WTC11 (cell line): Measurements from ENCODE around the gene ZNF483. TPM values are rescaled to one million over a fixed set of nuclear protein-coding genes. Genes with fewer than 3 reads are reported as not detected.
"Not testable (repeated sequence)": the region's sequence is repeated elsewhere in the genome, so short reads cannot be mapped to it uniquely, and the experiment has no call there.

Source experiments
- ATAC-seq: fragments of 200-7000 bp; cut with Tn5 transposase; 2 replicates; pipeline ENCODE4 v1.10.0; 2021; ENCODE audit warnings: mild to moderate bottlenecking, moderate library complexity
- CTCF ChIA-PET: fragments of 300-600 bp; sonication (Branson Sonifier 250); formaldehyde crosslinking; loops from one replicate; lab custom pipeline; 2021; ENCODE audit warnings: antibody characterized with exemption; lab: Charles Lee
- POLR2A ChIA-PET: fragments of 350-600 bp; sonication (Branson Sonifier 250); formaldehyde crosslinking; loops from one replicate; lab custom pipeline; 2021; ENCODE audit warnings: antibody characterized with exemption; lab: Charles Lee
- DNase-seq: peaks from one replicate; pipeline ENCODE4 v3.0.0; 2021; ENCODE audit warnings: low spot score
- H3K27ac Mint-ChIP-seq: 2 replicates; pipeline ENCODE4 v1.8.0; 2021; ENCODE audit warnings: mixed read lengths
- H3K27me3 Mint-ChIP-seq: 2 replicates; pipeline ENCODE4 v1.8.0; 2021; ENCODE audit warnings: low read depth, mild to moderate bottlenecking, moderate library complexity, mixed read lengths
- H3K36me3 Mint-ChIP-seq: 2 replicates; pipeline ENCODE4 v1.8.0; 2021; ENCODE audit warnings: mixed read lengths
- H3K4me1 Mint-ChIP-seq: 2 replicates; pipeline ENCODE4 v1.8.0; 2022; ENCODE audit warnings: mixed read lengths
- H3K4me3 Mint-ChIP-seq: 2 replicates; pipeline ENCODE4 v1.8.0; 2021; ENCODE audit warnings: mild to moderate bottlenecking, moderate library complexity, mixed read lengths
- H3K9me3 Mint-ChIP-seq: 2 replicates; pipeline ENCODE4 v1.8.0; 2021; ENCODE audit warnings: mixed read lengths
- CTCF ChIP-seq: fragments of 200-600 bp; IDR thresholded peaks from 2 replicates; pipeline ENCODE4 v1.8.0; 2022; ENCODE audit warnings: antibody characterized with exemption
- ELF4 ChIP-seq: sonication (generic); formaldehyde crosslinking; IDR thresholded peaks from 2 replicates; pipeline ENCODE4 v1.8.1; 2022; ENCODE audit warnings: low read depth, mild to moderate bottlenecking, moderate library complexity, missing genetic modification reagents
- GRHL2 ChIP-seq: fragments of 250-450 bp; sonication (Bioruptor Pico); IDR thresholded peaks from 2 replicates; pipeline ENCODE4 v1.8.0; 2022; ENCODE audit warnings: mild to moderate bottlenecking, moderate library complexity; ENCODE audit not compliant: insufficient replicate concordance, severe bottlenecking
- OVOL2 ChIP-seq: fragments of 250-450 bp; sonication (Bioruptor Pico); IDR thresholded peaks from 2 replicates; pipeline ENCODE4 v1.9.0; 2021; ENCODE audit warnings: mild to moderate bottlenecking, borderline replicate concordance
- PRRX2 ChIP-seq: fragments of 250-450 bp; sonication (Bioruptor Pico); IDR thresholded peaks from 2 replicates; pipeline ENCODE4 v1.8.0; 2021; ENCODE audit warnings: mild to moderate bottlenecking
- ZBTB43 ChIP-seq: sonication (generic); formaldehyde crosslinking; IDR thresholded peaks from 2 replicates; pipeline ENCODE4 v1.8.1; 2023; ENCODE audit warnings: mild to moderate bottlenecking, missing genetic modification reagents
- ZNF121 ChIP-seq: sonication (generic); formaldehyde crosslinking; IDR thresholded peaks from 2 replicates; pipeline ENCODE4 v1.8.0; 2023; ENCODE audit warnings: missing genetic modification reagents
- total RNA-seq: library from RNA; stranded (reverse); gene quantifications from 3 replicates; pipeline ENCODE4 v1.2.3, GENCODE V29; 2021
- TF ChIP-seq, protein P1 (sequence below): fragments of 250-450 bp; sonication (Bioruptor Pico); IDR thresholded peaks from 2 replicates; pipeline ENCODE4 v1.9.0; 2021; ENCODE audit warnings: mild to moderate bottlenecking, borderline replicate concordance
- TF ChIP-seq, protein P2 (sequence below): fragments of 250-450 bp; sonication (Bioruptor Pico); IDR thresholded peaks from 2 replicates; pipeline ENCODE4 v1.9.0; 2021; ENCODE audit warnings: mild to moderate bottlenecking

ZNF483 gene
- total RNA-seq, 1 experiment from 2014 or later: 77.4 TPM

- ATAC-seq (no peak), DNase-seq (no peak)
- H3K9me3 Mint-ChIP-seq: peaks cover 87% of the 10 kb centered on the region
- H3K4me1 Mint-ChIP-seq: no peaks in the 10 kb centered on the region
- H3K27ac Mint-ChIP-seq: no peak overlapping the region
- H3K27me3 Mint-ChIP-seq: peaks cover 14% of the 10 kb centered on the region
- H3K4me3 Mint-ChIP-seq: no peak overlapping the region
- no peak for TF ChIP-seq ZBTB43 (CRISPR knock-in tag)
- no peak for TF ChIP-seq CTCF
- no peak for TF ChIP-seq GRHL2 (CRISPR knock-in tag)
- TF ChIP-seq OVOL2 (CRISPR knock-in tag): no peak
- CTCF ChIA-PET: interaction anchor here (0.7 kb wide), 1 partner anchor 144 kb away, joined by 3 read pairs; no protein-coding TSS in a partner anchor
- POLR2A ChIA-PET: no interaction called here
- H3K36me3 Mint-ChIP-seq: peaks cover 99% of the 10 kb centered on the region
Observed at GRCh38 chr9:111542497-111543254, 17.7 kb downstream of the ZNF483 start.

DNA sequence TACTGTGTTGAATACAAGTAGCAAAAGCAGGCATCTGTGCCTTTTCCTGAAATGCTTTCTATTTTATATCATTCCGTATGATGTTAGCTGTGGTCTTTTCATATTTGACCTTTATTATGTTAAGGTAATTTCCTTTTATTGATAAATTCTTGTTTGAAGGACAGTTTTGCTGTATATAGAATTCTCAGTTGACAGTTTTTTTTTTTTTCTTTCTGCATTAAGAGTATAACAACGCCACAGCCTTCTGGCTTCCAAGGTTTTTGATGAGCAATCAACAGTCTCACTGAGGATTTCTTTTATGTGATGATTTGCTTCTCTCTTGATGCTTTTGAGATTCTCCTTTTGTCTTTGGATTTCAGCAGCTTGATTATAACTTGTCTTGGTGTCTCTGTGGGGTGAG lies 23.6 kb downstream of the ZNF483 start:
- peaks cover 6% of the 10 kb centered on the region for H3K27me3 Mint-ChIP-seq

DNA sequence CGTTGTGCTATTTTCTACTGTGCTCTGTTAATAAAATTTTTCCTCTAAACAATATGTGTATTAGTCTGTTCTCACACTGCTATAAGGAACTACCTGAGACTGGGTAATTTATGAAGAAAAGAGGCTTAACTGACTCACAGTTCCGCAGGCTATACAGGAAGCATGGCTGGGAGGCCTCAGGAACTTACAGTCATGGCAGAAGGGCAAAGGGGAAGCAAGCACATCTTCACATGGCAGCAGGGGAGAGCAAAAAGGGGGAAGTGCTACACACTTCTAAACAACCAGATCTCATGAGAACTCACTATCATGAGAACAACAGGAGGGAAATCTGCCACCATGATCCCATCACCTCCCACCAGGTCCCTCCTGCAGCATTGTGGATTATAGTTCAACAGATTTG lies 30.4 kb downstream of the ZNF483 start:
- POLR2A ChIA-PET, CTCF ChIA-PET, H3K4me1 Mint-ChIP-seq, H3K27me3 Mint-ChIP-seq, H3K4me3 Mint-ChIP-seq, H3K27ac Mint-ChIP-seq, ATAC-seq, DNase-seq: not testable (repeated sequence)
- peaks cover 74% of the 10 kb centered on the region for H3K36me3 Mint-ChIP-seq
- H3K9me3 Mint-ChIP-seq: peaks cover 51% of the 10 kb centered on the region

More for the DNA sequence above, 23.6 kb downstream of the ZNF483 start:
- DNase-seq (no peak), ATAC-seq (no peak)
- H3K9me3 Mint-ChIP-seq: peaks cover 71% of the 10 kb centered on the region
- no peak overlapping the region for H3K4me3 Mint-ChIP-seq
- ChIA-PET POLR2A (no interaction called here), CTCF (no interaction called here)
- no peak overlapping the region for H3K27ac Mint-ChIP-seq
- peaks cover 9% of the 10 kb centered on the region for H3K4me1 Mint-ChIP-seq
- TF ChIP-seq, protein P1, sequence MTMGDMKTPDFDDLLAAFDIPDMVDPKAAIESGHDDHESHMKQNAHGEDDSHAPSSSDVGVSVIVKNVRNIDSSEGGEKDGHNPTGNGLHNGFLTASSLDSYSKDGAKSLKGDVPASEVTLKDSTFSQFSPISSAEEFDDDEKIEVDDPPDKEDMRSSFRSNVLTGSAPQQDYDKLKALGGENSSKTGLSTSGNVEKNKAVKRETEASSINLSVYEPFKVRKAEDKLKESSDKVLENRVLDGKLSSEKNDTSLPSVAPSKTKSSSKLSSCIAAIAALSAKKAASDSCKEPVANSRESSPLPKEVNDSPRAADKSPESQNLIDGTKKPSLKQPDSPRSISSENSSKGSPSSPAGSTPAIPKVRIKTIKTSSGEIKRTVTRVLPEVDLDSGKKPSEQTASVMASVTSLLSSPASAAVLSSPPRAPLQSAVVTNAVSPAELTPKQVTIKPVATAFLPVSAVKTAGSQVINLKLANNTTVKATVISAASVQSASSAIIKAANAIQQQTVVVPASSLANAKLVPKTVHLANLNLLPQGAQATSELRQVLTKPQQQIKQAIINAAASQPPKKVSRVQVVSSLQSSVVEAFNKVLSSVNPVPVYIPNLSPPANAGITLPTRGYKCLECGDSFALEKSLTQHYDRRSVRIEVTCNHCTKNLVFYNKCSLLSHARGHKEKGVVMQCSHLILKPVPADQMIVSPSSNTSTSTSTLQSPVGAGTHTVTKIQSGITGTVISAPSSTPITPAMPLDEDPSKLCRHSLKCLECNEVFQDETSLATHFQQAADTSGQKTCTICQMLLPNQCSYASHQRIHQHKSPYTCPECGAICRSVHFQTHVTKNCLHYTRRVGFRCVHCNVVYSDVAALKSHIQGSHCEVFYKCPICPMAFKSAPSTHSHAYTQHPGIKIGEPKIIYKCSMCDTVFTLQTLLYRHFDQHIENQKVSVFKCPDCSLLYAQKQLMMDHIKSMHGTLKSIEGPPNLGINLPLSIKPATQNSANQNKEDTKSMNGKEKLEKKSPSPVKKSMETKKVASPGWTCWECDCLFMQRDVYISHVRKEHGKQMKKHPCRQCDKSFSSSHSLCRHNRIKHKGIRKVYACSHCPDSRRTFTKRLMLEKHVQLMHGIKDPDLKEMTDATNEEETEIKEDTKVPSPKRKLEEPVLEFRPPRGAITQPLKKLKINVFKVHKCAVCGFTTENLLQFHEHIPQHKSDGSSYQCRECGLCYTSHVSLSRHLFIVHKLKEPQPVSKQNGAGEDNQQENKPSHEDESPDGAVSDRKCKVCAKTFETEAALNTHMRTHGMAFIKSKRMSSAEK (CRISPR knock-in tag): no peak
- TF ChIP-seq, protein P2, sequence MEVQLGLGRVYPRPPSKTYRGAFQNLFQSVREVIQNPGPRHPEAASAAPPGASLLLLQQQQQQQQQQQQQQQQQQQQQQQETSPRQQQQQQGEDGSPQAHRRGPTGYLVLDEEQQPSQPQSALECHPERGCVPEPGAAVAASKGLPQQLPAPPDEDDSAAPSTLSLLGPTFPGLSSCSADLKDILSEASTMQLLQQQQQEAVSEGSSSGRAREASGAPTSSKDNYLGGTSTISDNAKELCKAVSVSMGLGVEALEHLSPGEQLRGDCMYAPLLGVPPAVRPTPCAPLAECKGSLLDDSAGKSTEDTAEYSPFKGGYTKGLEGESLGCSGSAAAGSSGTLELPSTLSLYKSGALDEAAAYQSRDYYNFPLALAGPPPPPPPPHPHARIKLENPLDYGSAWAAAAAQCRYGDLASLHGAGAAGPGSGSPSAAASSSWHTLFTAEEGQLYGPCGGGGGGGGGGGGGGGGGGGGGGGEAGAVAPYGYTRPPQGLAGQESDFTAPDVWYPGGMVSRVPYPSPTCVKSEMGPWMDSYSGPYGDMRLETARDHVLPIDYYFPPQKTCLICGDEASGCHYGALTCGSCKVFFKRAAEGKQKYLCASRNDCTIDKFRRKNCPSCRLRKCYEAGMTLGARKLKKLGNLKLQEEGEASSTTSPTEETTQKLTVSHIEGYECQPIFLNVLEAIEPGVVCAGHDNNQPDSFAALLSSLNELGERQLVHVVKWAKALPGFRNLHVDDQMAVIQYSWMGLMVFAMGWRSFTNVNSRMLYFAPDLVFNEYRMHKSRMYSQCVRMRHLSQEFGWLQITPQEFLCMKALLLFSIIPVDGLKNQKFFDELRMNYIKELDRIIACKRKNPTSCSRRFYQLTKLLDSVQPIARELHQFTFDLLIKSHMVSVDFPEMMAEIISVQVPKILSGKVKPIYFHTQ (CRISPR knock-in tag): no peak
- no peak for TF ChIP-seq ZNF121 (CRISPR knock-in tag)
- TF ChIP-seq PRRX2 (CRISPR knock-in tag): no peak
- TF ChIP-seq ELF4 (CRISPR knock-in tag): no peak
- peaks cover 93% of the 10 kb centered on the region for H3K36me3 Mint-ChIP-seq
